Spleen (tissue), 13 donors: Measurements from ENCODE around the gene PIK3CG. TPM values are rescaled to one million over a fixed set of nuclear protein-coding genes. Genes with fewer than 3 reads are reported as not detected.

Source experiments
- DNase-seq: peaks from one replicate; pipeline ENCODE4 v3.0.0-alpha.2; 2020
- H3K27ac ChIP-seq, 8 donors: fragments of 200-600 bp; sonication (generic) in 7 of 8; 1 replicate in 4 of 8; 2 replicates in 4 of 8; pipeline versions ENCODE4 v1.5.0 to v1.8.0; 2016 to 2021; ENCODE audit warnings: inconsistent platforms in 4 of 8, mild to moderate bottlenecking in 4 of 8, moderate library complexity in 1 of 8
- H3K27me3 ChIP-seq, 7 donors: fragments of 200-600 bp; sonication (generic) in 6 of 7; replicated peaks in 1 of 7; 1 replicate in 4 of 7; 2 replicates in 3 of 7; pipeline versions ENCODE4 v1.5.0 to v1.8.0; 2016 to 2021; ENCODE audit warnings: inconsistent platforms in 3 of 7, mild to moderate bottlenecking in 1 of 7
- H3K36me3 ChIP-seq, 6 donors: fragments of 200-600 bp; sonication (generic) in 5 of 6; 1 replicate in 4 of 6; 2 replicates in 2 of 6; pipeline versions ENCODE4 v1.5.0 to v1.8.0; 2016 to 2021; ENCODE audit warnings: inconsistent platforms in 2 of 6
- H3K4me1 ChIP-seq, 6 donors: fragments of 200-600 bp; sonication (generic) in 5 of 6; 1 replicate in 3 of 6; 2 replicates in 3 of 6; pipeline versions ENCODE4 v1.5.0 to v1.8.0; 2016 to 2021; ENCODE audit warnings: inconsistent platforms in 3 of 6
- H3K4me3 ChIP-seq, 8 donors: fragments of 200-600 bp; sonication (generic) in 7 of 8; 1 replicate in 4 of 8; 2 replicates in 4 of 8; pipeline versions ENCODE4 v1.5.0 to v1.8.0; 2016 to 2021; ENCODE audit warnings: inconsistent platforms in 4 of 8, mild to moderate bottlenecking in 4 of 8, moderate library complexity in 2 of 8
- H3K9me3 ChIP-seq, 8 donors: fragments of 200-600 bp; sonication (generic) in 7 of 8; 1 replicate in 4 of 8; 2 replicates in 4 of 8; pipeline versions ENCODE4 v1.5.0 to v1.8.0; 2016 to 2021; ENCODE audit warnings: inconsistent platforms in 4 of 8
- POLR2A ChIP-seq, 3 donors: fragments of 450-650 bp; IDR thresholded peaks; one replicate each; pipeline ENCODE4 v1.5.1; 2017; ENCODE audit warnings: antibody characterized with exemption in 3 of 3, mild to moderate bottlenecking in 1 of 3
- POLR2AphosphoS5 ChIP-seq, 3 donors: sonication (generic); formaldehyde crosslinking; IDR thresholded peaks; one replicate each; pipeline ENCODE4 v1.5.1; 2017; ENCODE audit warnings: antibody characterized with exemption in 3 of 3
- WGBS, 5 donors: extraction: QIAGEN DNeasy Blood & Tissue Kit in 3 of 5; methylation state at CpG; one replicate each; pipeline versions ENCODE4 v1.1.5 to v1.1.7; 2013 to 2018; 5-methylcytosine and 5-hydroxymethylcytosine counted together
- intact Hi-C: fragments of 100-400 bp; cut with DNase I; formaldehyde crosslinking; loops from one replicate; pipeline ENCODE4 v1.15.0; 2023; ENCODE audit warnings: low total_unique reads
- long read RNA-seq, 2 donors: transcript quantifications; one replicate each; lab custom pipeline, GENCODE V29; 2026
- polyA plus RNA-seq, 3 donors: library from polyadenylated mRNA; stranded (reverse); fragments of 200-250 nt; gene quantifications; one replicate each; pipeline ENCODE4 v1.2.1, GENCODE V29; 2013
- total RNA-seq, 7 donors: library from RNA; depleted of rRNA in 3 of 7; stranded (reverse); fragments of >200 nt in 3 of 7; fragmentation: NEBNext Ultra II Directional in 4 of 7; extraction: Animal tissue kit (Norgen Biotek cat#: 25700) in 4 of 7; gene quantifications; one replicate each; pipeline versions ENCODE4 v1.1.0 to v1.2.1, GENCODE V29; 2016 to 2021
- TF ChIP-seq, protein P1 (sequence below), 11 experiments: fragments of 200-600 bp in 7 of 11; fragments of 450-650 bp in 4 of 11; sonication (generic) in 4 of 11; IDR thresholded peaks in 8 of 11; conservative IDR thresholded peaks in 3 of 11; 1 replicate in 7 of 11; 2 replicates in 4 of 11; pipeline versions ENCODE4 v1.4.0 to v1.8.0; 2016 to 2021; ENCODE audit warnings: antibody characterized with exemption in 11 of 11, inconsistent platforms in 4 of 11, mild to moderate bottlenecking in 1 of 11
- donor health status: healthy with polysubstance abuse.
- donor health status: DM: no; HTN: no; CAD: no; lungs with moderate emphysema.
- donor health status: DM: no; HTN: no; CAD: no.
- donor health status: Bipolar disorder and iron deficiency.
- donor health status: healthy.
- donor health status: DM: no; HTN: no; CAD: no.
- donor health status: DM: yes; HTN: yes; CAD: no.

The PIK3CG gene
- total RNA-seq: 10 to 100 TPM; 31.8 to 54.8 (median 38.6) TPM
- polyA plus RNA-seq: 1 to 10 TPM; 1.3 to 2.7 (median 2.6) TPM
- long read RNA-seq, donor 1, full-length matches to known transcripts: 1 of 1 reads
- long read RNA-seq, donor 1, partial matches to known transcripts: 0 of 1 reads
- long read RNA-seq, donor 1, other reads (novel, unspliced or antisense): 0 of 1 reads
- long read RNA-seq, donor 2: 0 reads

DNA sequence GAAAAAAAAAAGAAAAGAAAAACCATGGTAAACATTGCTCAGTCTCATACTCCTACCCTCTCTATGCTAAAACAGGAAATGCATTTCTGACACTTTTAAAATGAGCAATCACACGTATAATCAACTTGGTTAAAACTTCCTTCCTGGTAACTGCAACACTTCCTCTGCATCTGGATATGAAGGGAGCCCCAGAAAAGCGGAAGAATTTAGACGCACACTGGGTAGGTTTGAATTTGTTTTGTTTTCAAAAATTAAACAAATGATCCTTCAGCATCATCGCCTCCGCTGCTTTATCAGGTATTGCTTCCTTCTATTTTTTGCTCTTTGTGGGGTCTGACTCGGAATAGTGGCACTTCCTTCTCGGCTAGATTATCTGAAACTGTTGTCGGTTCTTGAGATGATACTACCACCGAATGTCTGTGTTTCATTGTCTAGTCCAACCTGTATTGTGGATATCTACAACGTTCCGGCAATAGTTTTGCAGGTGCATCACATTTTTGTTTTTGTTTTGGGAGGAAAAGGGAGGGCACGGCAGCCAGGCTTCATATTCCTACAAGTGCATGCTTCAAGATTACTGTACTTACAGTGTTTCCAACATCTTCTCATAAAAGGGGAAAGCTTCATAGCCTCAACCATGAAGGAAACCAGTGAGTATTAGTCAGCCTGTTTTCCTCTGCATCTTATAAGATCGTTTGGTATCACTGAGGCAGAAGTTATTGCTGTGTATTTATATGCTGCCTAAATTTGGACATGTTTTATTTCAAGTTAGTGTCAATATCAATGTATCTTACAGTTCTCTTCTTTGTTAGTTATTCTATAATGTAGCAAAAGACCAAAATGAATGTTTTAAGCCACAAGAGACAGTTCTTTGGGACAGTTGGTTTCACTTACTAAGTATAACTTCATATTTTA is at the start of gene PIK3CG:
TSS of gene PIK3CG (plus strand) at position 153 of the 912 bp plus-strand sequence. CDS start 2,280 bp downstream, outside the sequence.
- Histone ChIP-seq H3K36me3 (peaks cover 0 to 29% (median 20%) of the 10 kb centered on the region in 6 donors), H3K27me3 (no peaks in the 10 kb centered on the region), H3K4me1 (peaks cover 34 to 89% (median 60%) of the 10 kb centered on the region in 6 donors), H3K27ac (peak within 1 kb of the TSS; percentile 80 to 92 (median 88)), H3K9me3 (peaks cover 0 to 6% (median 0%) of the 10 kb centered on the region in 8 donors), H3K4me3 (peak within 1 kb of the TSS; percentile 36 to 83 (median 59))
- TF ChIP-seq, protein P1, sequence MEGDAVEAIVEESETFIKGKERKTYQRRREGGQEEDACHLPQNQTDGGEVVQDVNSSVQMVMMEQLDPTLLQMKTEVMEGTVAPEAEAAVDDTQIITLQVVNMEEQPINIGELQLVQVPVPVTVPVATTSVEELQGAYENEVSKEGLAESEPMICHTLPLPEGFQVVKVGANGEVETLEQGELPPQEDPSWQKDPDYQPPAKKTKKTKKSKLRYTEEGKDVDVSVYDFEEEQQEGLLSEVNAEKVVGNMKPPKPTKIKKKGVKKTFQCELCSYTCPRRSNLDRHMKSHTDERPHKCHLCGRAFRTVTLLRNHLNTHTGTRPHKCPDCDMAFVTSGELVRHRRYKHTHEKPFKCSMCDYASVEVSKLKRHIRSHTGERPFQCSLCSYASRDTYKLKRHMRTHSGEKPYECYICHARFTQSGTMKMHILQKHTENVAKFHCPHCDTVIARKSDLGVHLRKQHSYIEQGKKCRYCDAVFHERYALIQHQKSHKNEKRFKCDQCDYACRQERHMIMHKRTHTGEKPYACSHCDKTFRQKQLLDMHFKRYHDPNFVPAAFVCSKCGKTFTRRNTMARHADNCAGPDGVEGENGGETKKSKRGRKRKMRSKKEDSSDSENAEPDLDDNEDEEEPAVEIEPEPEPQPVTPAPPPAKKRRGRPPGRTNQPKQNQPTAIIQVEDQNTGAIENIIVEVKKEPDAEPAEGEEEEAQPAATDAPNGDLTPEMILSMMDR (IDR thresholded peaks at IDR 0.05 in 8 of 11, conservative IDR thresholded peaks at IDR 0.05 in 3 of 11): no peak
- TF ChIP-seq POLR2A (IDR thresholded peaks at IDR 0.05) (peak in 2 of 3 donors; percentile 42 to 54), POLR2AphosphoS5 (IDR thresholded peaks at IDR 0.05) (peak in 1 of 3 donors; percentile 87)
- 7 to 22% (median 11%) methylated on average over 13 of the region's 13 CpGs for WGBS, 5 donors
- DNase-seq: no peak
- intact Hi-C loops: no loop called here

DNA sequence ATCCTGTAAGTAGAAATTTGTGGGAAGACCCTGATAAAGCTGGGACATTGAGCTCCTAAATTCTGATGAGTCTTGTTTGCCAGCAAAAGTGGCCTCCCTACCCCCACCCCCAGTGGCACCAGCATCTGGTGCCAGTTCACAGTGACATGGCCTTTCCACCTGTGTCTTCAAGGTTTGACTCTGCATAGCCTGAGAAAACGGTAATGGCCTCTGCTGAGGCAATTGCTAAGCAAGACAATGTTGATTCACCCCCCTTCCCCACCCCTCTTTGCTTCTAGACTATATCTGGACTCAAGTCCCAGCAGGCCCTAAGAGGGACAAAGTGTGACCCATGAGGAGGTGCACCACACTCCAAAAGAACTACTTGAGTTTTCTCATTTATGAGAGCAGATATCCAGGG is 48.0 kb upstream of the PIK3CG start:
- Histone ChIP-seq H3K27ac (no peak overlapping the region), H3K4me1 (peaks cover 0 to 2% (median 0%) of the 10 kb centered on the region in 6 donors), H3K4me3 (no peak overlapping the region), H3K9me3 (no peaks in the 10 kb centered on the region), H3K27me3 (no peaks in the 10 kb centered on the region), H3K36me3 (no peaks in the 10 kb centered on the region)
- TF ChIP-seq, protein P1 (IDR thresholded peaks at IDR 0.05 in 8 of 11, conservative IDR thresholded peaks at IDR 0.05 in 3 of 11): no peak
- TF ChIP-seq POLR2A (IDR thresholded peaks at IDR 0.05): no peak
- no peak for TF ChIP-seq POLR2AphosphoS5 (IDR thresholded peaks at IDR 0.05)
- WGBS, 5 donors: 80 to 100% (median 83%) methylated on average over 1 of the region's 1 CpG
- DNase-seq: no peak
- intact Hi-C loops: no loop called here

DNA sequence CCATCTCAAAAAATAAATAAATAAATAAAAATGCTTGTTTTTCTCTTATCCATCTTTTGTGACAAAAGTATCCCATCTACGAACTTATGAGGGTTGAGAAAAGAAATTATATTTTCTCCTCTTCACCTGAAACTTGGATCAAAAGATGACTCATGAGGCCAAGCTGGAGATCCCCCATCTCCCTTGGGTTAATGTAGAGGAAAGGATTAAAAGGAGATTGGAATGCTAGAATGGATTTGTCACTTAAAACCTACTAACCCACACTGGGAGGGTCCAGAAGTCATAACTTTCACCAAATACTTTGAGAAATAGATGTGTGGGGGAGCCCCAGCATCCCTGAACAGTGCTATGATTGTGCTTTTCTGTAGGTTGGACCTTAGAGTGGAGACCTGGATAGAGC is 46.3 kb upstream of the PIK3CG start:
- intact Hi-C loops: no loop called here
- 0 to 87% (median 43%) methylated on average over 1 of the region's 1 CpG for WGBS, 5 donors
- H3K9me3 ChIP-seq: no peaks in the 10 kb centered on the region

More for the DNA sequence above, 46.3 kb upstream of the PIK3CG start:
- TF ChIP-seq, protein P1 (IDR thresholded peaks at IDR 0.05 in 8 of 11, conservative IDR thresholded peaks at IDR 0.05 in 3 of 11): no peak
- TF ChIP-seq POLR2AphosphoS5 (IDR thresholded peaks at IDR 0.05) (no peak), POLR2A (IDR thresholded peaks at IDR 0.05) (no peak)
- Histone ChIP-seq H3K4me1 (no peaks in the 10 kb centered on the region), H3K4me3 (no peak overlapping the region), H3K27ac (no peak overlapping the region), H3K36me3 (no peaks in the 10 kb centered on the region), H3K27me3 (no peaks in the 10 kb centered on the region)
- DNase-seq: no peak
